GM18505 (cell line): ENCODE data around the gene FGF16.

Experiments
- ATAC-seq: cut with Tn5 transposase; IDR thresholded peaks from one replicate; pipeline ENCODE4 v1.9.1; 2021; ENCODE audit not compliant: unreplicated experiment
- POLR2A ChIP-seq: IDR thresholded peaks from 4 replicates; pipeline ENCODE4 v1.6.1; 2011; ENCODE audit warnings: borderline replicate concordance; ENCODE audit not compliant: insufficient read depth, insufficient read length; ENCODE audit errors: extremely low read depth

Gene FGF16

GRCh38 chrX:77436271-77436670 is 10.9 kb upstream of the FGF16 start:
- ATAC-seq: no peak
- no peak for TF ChIP-seq POLR2A

GRCh38 chrX:77436682-77437081 is 10.5 kb upstream of the FGF16 start:
- no peak for ATAC-seq
- no peak for TF ChIP-seq POLR2A

GRCh38 chrX:77440330-77440729 is 6.9 kb upstream of the FGF16 start:
- no peak for TF ChIP-seq POLR2A
- no peak for ATAC-seq

- no peak for ATAC-seq
These were observed 6.2 kb upstream of the FGF16 start for GRCh38 chrX:77441033-77441432.

GRCh38 chrX:77441479-77441878 is 5.7 kb upstream of the FGF16 start:
- no peak for ATAC-seq
- TF ChIP-seq POLR2A: no peak

More at GRCh38 chrX:77441033-77441432, 6.2 kb upstream of the FGF16 start:
- TF ChIP-seq POLR2A: no peak

- no peak for ATAC-seq
- no peak for TF ChIP-seq POLR2A
These were observed 4.5 kb upstream of the FGF16 start for GRCh38 chrX:77442728-77443127.

GRCh38 chrX:77444075-77444474 is 3.1 kb upstream of the FGF16 start:
- no peak for TF ChIP-seq POLR2A
- no peak for ATAC-seq

- no peak for TF ChIP-seq POLR2A
- no peak for ATAC-seq
These were observed 2.6 kb upstream of the FGF16 start for GRCh38 chrX:77444545-77444944.

- ATAC-seq: no peak
- TF ChIP-seq POLR2A: no peak
These were observed 1.1 kb upstream of the FGF16 start for GRCh38 chrX:77446029-77446585.

- no peak for TF ChIP-seq POLR2A
- ATAC-seq: no peak
These were observed 722 bp downstream of the FGF16 start for GRCh38 chrX:77447653-77448569.

- no peak for TF ChIP-seq POLR2A
- ATAC-seq: no peak
These were observed 3.2 kb downstream of the FGF16 start for GRCh38 chrX:77450415-77450814.

- no peak for ATAC-seq
- no peak for TF ChIP-seq POLR2A
These were observed 3.8 kb downstream of the FGF16 start for GRCh38 chrX:77450996-77451395.

GRCh38 chrX:77453190-77453589 is 6.0 kb downstream of the FGF16 start:
- no peak for ATAC-seq
- TF ChIP-seq POLR2A: no peak

- no peak for TF ChIP-seq POLR2A
- ATAC-seq: no peak
These were observed 8.2 kb downstream of the FGF16 start for GRCh38 chrX:77455437-77455836.
